ENCODE measurements around the gene MBP. TPM values are rescaled to one million over a fixed set of nuclear protein-coding genes. Genes with fewer than 3 reads are reported as not detected.

Gene MBP
- total and polyA plus RNA-seq, 10 of the 15 experiments (the other 5 are each of a cell fraction or from before 2014, with no cell fraction given), result 12.2 to 67.8 (median 42.1) TPM

DNA sequence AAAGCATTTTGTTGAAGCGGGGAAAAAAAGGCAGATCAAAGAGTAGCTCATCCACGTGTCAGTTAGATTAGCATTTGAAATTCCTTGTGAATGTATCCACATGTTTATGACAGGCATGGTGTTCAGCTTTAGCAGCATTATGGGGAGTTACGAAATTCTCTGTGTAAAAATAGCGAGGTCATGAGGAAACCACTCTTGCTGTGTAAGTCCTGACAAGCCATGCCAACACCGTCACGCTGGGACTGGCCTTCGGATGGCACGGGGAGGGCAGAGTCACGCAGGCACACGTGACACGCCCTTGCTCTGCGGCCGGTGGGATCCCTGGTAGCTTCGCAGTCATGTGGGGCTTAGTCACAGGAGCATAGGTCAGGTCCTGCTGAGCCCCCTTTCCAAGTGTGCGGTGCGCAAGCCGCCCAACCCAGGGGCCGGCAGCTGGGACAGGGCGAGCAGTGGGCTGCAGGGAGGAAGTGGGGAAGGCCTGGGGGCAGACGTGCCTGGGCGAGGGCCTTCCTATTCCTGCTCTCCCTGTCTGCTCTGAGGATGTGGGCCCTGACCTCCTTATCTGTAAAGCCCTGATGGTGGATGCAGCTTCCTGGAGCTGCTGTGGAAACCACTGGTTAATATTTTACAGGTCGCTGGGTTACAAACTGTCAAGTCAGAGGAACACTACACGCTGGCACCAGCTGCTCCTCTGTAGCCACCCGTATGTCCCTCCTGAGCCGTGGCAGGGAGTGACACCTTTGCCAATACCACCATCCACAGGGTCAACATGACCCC, 18.0 kb downstream of the MBP start:
- SMC1A ChIA-PET (ENCODE audit: uncharacterized antibody, unreplicated experiment), result interaction anchor here (0.6 to 5.2 kb wide), 10 partner anchors 10 to 97 kb away, joined by 3 to 45 read pairs (median 5); no protein-coding TSS in a partner anchor
- intact Hi-C loops (cut with micrococcal nuclease; ENCODE audit: unreplicated experiment) (loop anchor here (1.0 kb wide), 1 partner anchor 10 kb away; no protein-coding TSS in a partner anchor), in situ Hi-C loops (cut with MboI) (loop anchor here (25.0 kb wide), 1 partner anchor 1902 kb away; the partner anchor contains the start of genes PTGR3 and TSHZ1)
- Histone ChIP-seq H3K36me3 (ENCODE audit: control insufficient read depth in 2 of 2, insufficient read depth in 2 of 2, low read length in 1 of 2) (peaks cover 11 to 16% of the 10 kb centered on the region in 2 experiments; a peak in 3 of 4 replicates), H3K27me3 (replicated peaks in 1 of 2; ENCODE audit: control insufficient read depth in 2 of 2, insufficient read depth in 2 of 2, low read length in 1 of 2) (no peaks in the 10 kb centered on the region), H3K27ac (ENCODE audit: control insufficient read depth, insufficient read depth) (no peak overlapping the region; the same call in 1 of the 2 replicates), H3K4me2 (ENCODE audit: control insufficient read depth, insufficient read depth) (no peak overlapping the region), H3K4me1 (ENCODE audit: control insufficient read depth, insufficient read depth, low read length) (peaks cover 4% of the 10 kb centered on the region), H3K9ac (ENCODE audit: control insufficient read depth, insufficient read depth, low read length) (no peak overlapping the region), H3K79me2 (ENCODE audit: control insufficient read depth, insufficient read depth, low read length) (peaks cover 48% of the 10 kb centered on the region), H3K4me3 (no peak overlapping the region), H4K20me1 (ENCODE audit: control insufficient read depth, insufficient read depth) (0 out of 2 replicates have a peak, but pooled peaks cover 3% of the 10 kb centered on the region), H3K9me3 (replicated peaks; ENCODE audit: control insufficient read depth, insufficient read depth, low read length) (no peaks in the 10 kb centered on the region; the same call in 2 of the 3 replicates), H2AFZ (ENCODE audit: control insufficient read depth, low read depth, low read length) (no peak overlapping the region)
- no TSS peak for BruUV-seq (replicated peaks)
- FAIRE-seq, result no peak
- POLR2A ChIA-PET, result interaction anchor here (0.6 to 2.9 kb wide), 6 partner anchors 9 to 16 kb away, joined by 3 to 20 read pairs (median 6); no protein-coding TSS in a partner anchor
- 79% methylated on average over 25 of the region's 25 CpGs for WGBS (ENCODE audit: insufficient coverage, insufficient replicate concordance, low lambda C conversion rate, missing lambda C conversion rate)
- CTCF ChIA-PET, result interaction anchor here (0.8 to 2.9 kb wide), 8 partner anchors 9 to 115 kb away, joined by 3 to 21 read pairs (median 6); no protein-coding TSS in a partner anchor
- no peak for DNase-seq (ENCODE audit: low read depth, low spot score)
- peak; percentile 92 for ATAC-seq
- RAD21 ChIA-PET (ENCODE audit: unreplicated experiment), result interaction anchor here (1.2 to 2.8 kb wide), 8 partner anchors 10 to 97 kb away, joined by 3 to 35 read pairs (median 6); partner anchors contain the start of gene MBP
- TF ChIP-seq CBX5 (IDR thresholded peaks at IDR 0.05; ENCODE audit: low read depth) (no peak), LARP7 (IDR thresholded peaks at IDR 0.05) (0 out of 2 replicates have a peak, but pooled peaks have one; percentile 32), POLR2AphosphoS5 (IDR thresholded peaks at IDR 0.05; ENCODE audit: low read length) (0 out of 2 replicates have a peak, but pooled peaks have one; percentile 23), E2F4 (IDR thresholded peaks at IDR 0.05; ENCODE audit: low read depth, low read length) (no peak), TCF7 (IDR thresholded peaks at IDR 0.05; ENCODE audit: borderline replicate concordance) (no peak), NR2F1 (conservative IDR thresholded peaks at IDR 0.05) (peak; percentile 54), KDM1A (IDR thresholded peaks at IDR 0.05; ENCODE audit: borderline replicate concordance) (no peak), CHD1 (IDR thresholded peaks at IDR 0.05; ENCODE audit: low read depth, low read length) (no peak), SKIL (IDR thresholded peaks at IDR 0.05; ENCODE audit: low read depth, poor library complexity, severe bottlenecking) (no peak), POLR2A (IDR thresholded peaks at IDR 0.05; ENCODE audit: low read depth, low read length) (peak; percentile 8; the same call in 1 of the 2 replicates), RCOR1 (conservative IDR thresholded peaks at IDR 0.05; ENCODE audit: low read depth, low read length) (no peak), CREM (IDR thresholded peaks at IDR 0.05; ENCODE audit: low read depth) (no peak), FOS (IDR thresholded peaks at IDR 0.05; ENCODE audit: borderline replicate concordance, extremely low read depth, insufficient read length) (no peak), ZNF24 (IDR thresholded peaks at IDR 0.05) (no peak), BCL11A (IDR thresholded peaks at IDR 0.05; ENCODE audit: low read depth, low read length) (no peak), TCF3 (IDR thresholded peaks at IDR 0.05; ENCODE audit: borderline replicate concordance, insufficient read depth, low read depth, low read length) (no peak), SPI1 (IDR thresholded peaks at IDR 0.05; ENCODE audit: borderline replicate concordance, insufficient read depth, low read depth, low read length) (no peak), ZNF217 (IDR thresholded peaks at IDR 0.05) (no peak), SIN3A (IDR thresholded peaks at IDR 0.05; ENCODE audit: low read depth, low read length) (no peak), MEF2B (IDR thresholded peaks at IDR 0.05; ENCODE audit: partially characterized antibody, poor library complexity, severe bottlenecking) (no peak)
- TF ChIP-seq, protein P1, sequence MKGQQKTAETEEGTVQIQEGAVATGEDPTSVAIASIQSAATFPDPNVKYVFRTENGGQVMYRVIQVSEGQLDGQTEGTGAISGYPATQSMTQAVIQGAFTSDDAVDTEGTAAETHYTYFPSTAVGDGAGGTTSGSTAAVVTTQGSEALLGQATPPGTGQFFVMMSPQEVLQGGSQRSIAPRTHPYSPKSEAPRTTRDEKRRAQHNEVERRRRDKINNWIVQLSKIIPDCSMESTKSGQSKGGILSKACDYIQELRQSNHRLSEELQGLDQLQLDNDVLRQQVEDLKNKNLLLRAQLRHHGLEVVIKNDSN (IDR thresholded peaks at IDR 0.05; ENCODE audit: borderline replicate concordance, extremely low read length, insufficient read depth, low read depth, low read length), result no peak

All from GM12878 (cell line).